GM10266 (cell line): Measurements from ENCODE around the gene SLC49A4.

Experiments
- DNase-seq: peaks from one replicate; pipeline ENCODE4 v3.0.0; 2012; ENCODE audit errors: extremely low spot score
- TF ChIP-seq, protein P1 (sequence below): IDR thresholded peaks from 2 replicates; pipeline ENCODE4 v1.5.1; 2012; ENCODE audit warnings: mild to moderate bottlenecking, low read depth; ENCODE audit not compliant: control insufficient read depth, insufficient read depth; ENCODE audit errors: missing control alignments

SLC49A4 gene

DNA sequence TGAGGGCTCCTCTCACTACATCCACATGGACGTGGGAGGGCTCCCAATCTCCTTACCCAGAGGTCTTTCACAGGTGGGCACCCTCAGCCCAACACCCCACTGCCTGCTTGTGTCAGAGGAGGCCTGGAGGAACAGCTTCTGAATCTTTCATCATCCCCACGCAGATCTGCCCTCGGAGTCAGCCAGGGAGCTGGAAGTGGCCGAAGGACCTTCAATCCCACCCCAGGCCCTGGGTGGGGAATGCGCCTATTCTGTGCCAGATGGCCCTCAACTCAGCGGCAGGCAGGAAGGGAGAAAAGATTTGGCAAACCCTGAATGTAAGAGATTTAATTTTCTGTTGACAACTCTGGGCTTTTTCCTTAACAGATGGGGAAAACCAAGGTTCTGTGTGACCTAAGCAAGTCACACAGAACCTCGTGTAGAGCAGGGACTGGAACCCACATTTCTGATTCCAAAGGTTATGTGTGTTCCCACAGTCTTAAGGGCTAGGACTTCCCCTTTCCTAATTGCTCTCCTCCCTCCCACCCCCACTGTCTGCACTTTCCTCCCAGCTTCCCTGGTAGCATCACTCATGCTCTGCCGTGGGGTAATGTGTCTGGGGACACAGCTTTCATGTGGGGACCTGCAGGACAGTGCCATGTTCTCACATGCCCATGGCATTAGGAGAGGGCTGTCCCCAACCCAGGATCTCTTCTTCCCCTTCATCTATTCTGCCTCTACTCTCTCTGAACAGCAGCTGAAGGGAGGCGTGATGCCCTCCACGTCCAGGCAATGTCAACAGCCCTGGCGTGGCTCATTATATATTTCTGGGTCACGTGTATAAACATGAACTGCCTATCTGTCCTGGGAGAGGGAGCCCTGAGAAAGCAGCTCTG, 134.6 kb downstream of the SLC49A4 start:
- no peak for DNase-seq
- TF ChIP-seq, protein P1, sequence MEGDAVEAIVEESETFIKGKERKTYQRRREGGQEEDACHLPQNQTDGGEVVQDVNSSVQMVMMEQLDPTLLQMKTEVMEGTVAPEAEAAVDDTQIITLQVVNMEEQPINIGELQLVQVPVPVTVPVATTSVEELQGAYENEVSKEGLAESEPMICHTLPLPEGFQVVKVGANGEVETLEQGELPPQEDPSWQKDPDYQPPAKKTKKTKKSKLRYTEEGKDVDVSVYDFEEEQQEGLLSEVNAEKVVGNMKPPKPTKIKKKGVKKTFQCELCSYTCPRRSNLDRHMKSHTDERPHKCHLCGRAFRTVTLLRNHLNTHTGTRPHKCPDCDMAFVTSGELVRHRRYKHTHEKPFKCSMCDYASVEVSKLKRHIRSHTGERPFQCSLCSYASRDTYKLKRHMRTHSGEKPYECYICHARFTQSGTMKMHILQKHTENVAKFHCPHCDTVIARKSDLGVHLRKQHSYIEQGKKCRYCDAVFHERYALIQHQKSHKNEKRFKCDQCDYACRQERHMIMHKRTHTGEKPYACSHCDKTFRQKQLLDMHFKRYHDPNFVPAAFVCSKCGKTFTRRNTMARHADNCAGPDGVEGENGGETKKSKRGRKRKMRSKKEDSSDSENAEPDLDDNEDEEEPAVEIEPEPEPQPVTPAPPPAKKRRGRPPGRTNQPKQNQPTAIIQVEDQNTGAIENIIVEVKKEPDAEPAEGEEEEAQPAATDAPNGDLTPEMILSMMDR: no peak

DNA sequence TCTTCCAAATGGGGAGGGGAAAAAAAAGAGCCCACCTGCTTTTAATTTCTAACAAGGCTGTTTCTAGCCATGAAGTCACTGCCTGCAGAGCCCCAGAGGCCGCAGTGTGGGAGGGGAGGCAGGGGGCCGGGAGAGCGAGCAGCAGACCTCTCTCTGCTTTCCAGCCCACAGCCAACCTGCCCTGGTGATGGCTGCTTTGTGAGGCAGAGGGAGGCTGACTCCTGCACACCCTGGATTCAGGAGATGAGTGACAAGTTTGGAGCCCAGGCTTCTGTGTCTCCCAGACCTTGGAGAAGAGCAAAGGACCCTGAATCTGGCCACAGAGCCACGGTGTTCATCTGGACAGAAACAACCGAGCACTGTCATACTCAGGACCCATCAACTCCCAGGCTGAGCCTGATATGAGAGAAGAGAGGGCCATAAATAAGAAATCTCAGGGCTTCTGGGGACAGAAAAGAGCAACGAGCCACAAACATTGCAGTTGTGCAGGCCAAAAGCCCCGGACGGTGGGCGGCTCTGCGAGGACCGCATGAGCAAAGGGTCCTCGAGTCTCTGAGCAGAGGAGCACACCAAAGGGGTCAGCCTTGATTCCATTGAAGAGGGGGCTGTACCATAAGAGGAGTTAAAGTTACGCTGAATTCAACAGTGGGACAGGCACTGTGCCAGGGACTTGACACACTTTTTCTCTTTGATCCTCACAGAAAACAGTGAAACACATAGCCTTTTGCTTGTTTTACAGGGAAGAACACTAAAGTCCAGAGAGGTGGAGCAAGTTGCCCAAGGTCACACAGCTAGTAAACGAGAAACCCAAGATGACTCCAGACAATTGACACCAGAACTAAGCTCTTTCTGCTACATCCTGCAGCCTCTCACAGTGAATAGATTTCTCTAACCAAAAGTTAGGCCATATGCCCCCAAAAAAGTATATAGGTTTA, 135.5 kb downstream of the SLC49A4 start:
- DNase-seq: no peak
- TF ChIP-seq, protein P1: no peak
